Loucy (cell line): ENCODE data around the gene ZNF544.
A peak's percentile ranks its signal among the peaks of the same experiment; 100 is the strongest.

Source experiments
- H2AFZ ChIP-seq: fragments of 200-600 bp; sonication (generic); 2 replicates; pipeline ENCODE4 v1.6.0; 2016; ENCODE audit warnings: antibody characterized with exemption, mild to moderate bottlenecking, low read length, moderate library complexity
- H3F3A ChIP-seq: fragments of 200-600 bp; 2 replicates; pipeline ENCODE4 v1.6.0; 2016; ENCODE audit warnings: antibody characterized with exemption, low read depth, mild to moderate bottlenecking
- H3K27me3 ChIP-seq: fragments of 200-600 bp; sonication (generic); 2 replicates; pipeline ENCODE4 v1.6.1; 2014; ENCODE audit warnings: low read length, mild to moderate bottlenecking; ENCODE audit not compliant: insufficient read depth, poor library complexity, severe bottlenecking
- H3K36me3 ChIP-seq: fragments of 200-600 bp; sonication (generic); 2 replicates; pipeline ENCODE4 v1.6.1; 2016; ENCODE audit warnings: low read length; ENCODE audit not compliant: insufficient read depth
- H3K4me1 ChIP-seq: fragments of 200-600 bp; sonication (generic); 2 replicates; pipeline ENCODE4 v1.5.1; 2014; ENCODE audit warnings: low read length, mild to moderate bottlenecking; ENCODE audit not compliant: insufficient read depth, poor library complexity, severe bottlenecking
- H3K4me2 ChIP-seq: fragments of 200-600 bp; sonication (generic); 2 replicates; pipeline ENCODE4 v1.6.0; 2014; ENCODE audit warnings: antibody characterized with exemption, low read length, low read depth, mild to moderate bottlenecking; ENCODE audit not compliant: poor library complexity, severe bottlenecking
- H3K4me3 ChIP-seq: fragments of 200-600 bp; sonication (generic); 2 replicates; pipeline ENCODE4 v1.5.1; 2014; ENCODE audit warnings: low read length, mild to moderate bottlenecking, mixed read lengths; ENCODE audit not compliant: poor library complexity, severe bottlenecking
- H3K79me2 ChIP-seq: fragments of 200-600 bp; sonication (generic); 2 replicates; pipeline ENCODE4 v1.6.1; 2014; ENCODE audit warnings: low read length; ENCODE audit not compliant: insufficient read depth
- H3K9ac ChIP-seq: fragments of 200-600 bp; sonication (generic); 2 replicates; pipeline ENCODE4 v1.6.0; 2014; ENCODE audit warnings: mild to moderate bottlenecking, low read depth, low read length, moderate library complexity; ENCODE audit not compliant: poor library complexity, severe bottlenecking
- H3K9me2 ChIP-seq: fragments of 200-600 bp; sonication (generic); replicated peaks from 2 replicates; pipeline ENCODE4 v1.6.1; 2016; ENCODE audit warnings: low read depth, low read length, mixed read lengths
- H3K9me3 ChIP-seq: fragments of 200-600 bp; sonication (generic); 2 replicates; pipeline ENCODE4 v1.6.1; 2014; ENCODE audit warnings: mild to moderate bottlenecking, antibody characterized with exemption, low read length, low read depth; ENCODE audit not compliant: insufficient read depth
- H4K20me1 ChIP-seq: fragments of 200-600 bp; sonication (generic); 2 replicates; pipeline ENCODE4 v1.6.0; 2014; ENCODE audit warnings: antibody characterized with exemption, low read length, mild to moderate bottlenecking; ENCODE audit not compliant: insufficient read depth, poor library complexity, severe bottlenecking
- CTCF ChIP-seq: fragments of 200-600 bp; sonication (generic); conservative IDR thresholded peaks from 2 replicates; pipeline ENCODE4 v1.5.1; 2014; ENCODE audit warnings: mild to moderate bottlenecking, antibody characterized with exemption, low read length
- EZH2phosphoT487 ChIP-seq: fragments of 200-600 bp; IDR thresholded peaks from 2 replicates; pipeline ENCODE4 v1.6.1; 2018; ENCODE audit warnings: antibody characterized with exemption, mild to moderate bottlenecking, moderate library complexity, borderline replicate concordance

The ZNF544 gene

GRCh38 chr19:58182989-58183816 is 45.5 kb upstream of the ZNF544 start, which contains the start of gene ZNF274:
TSS of gene ZNF274 (plus strand) at chr19:58183061. CDS start at chr19:58183966, 905 bp downstream.
- H3K79me2 ChIP-seq = peaks cover 29% of the 10 kb centered on the region
- peak within 1 kb of the TSS; percentile 91 for H3K4me2 ChIP-seq
- peaks cover 7% of the 10 kb centered on the region for H3K4me1 ChIP-seq
- TF ChIP-seq CTCF (no peak), EZH2phosphoT487 (no peak)
- no peaks in the 10 kb centered on the region for H3K27me3 ChIP-seq
- H3K9me2 ChIP-seq = no peaks in the 10 kb centered on the region
- H2AFZ ChIP-seq = peak within 1 kb of the TSS; percentile 78
- H3K36me3 ChIP-seq = peaks cover 23% of the 10 kb centered on the region; the same call in 1 of the 2 replicates
- peak within 1 kb of the TSS; percentile 96 for H3K4me3 ChIP-seq
- peaks cover 5% of the 10 kb centered on the region; the same call in 1 of the 2 replicates for H3F3A ChIP-seq
- H3K9ac ChIP-seq = peak within 1 kb of the TSS; percentile 96
- peaks cover 19% of the 10 kb centered on the region; the same call in 1 of the 2 replicates for H3K9me3 ChIP-seq
- no peaks in the 10 kb centered on the region for H4K20me1 ChIP-seq

- TF ChIP-seq EZH2phosphoT487 = no peak
- no peak for TF ChIP-seq CTCF
- H3K4me3 ChIP-seq = peak overlapping the region; percentile 96
- H3K79me2 ChIP-seq = peaks cover 29% of the 10 kb centered on the region
- H3F3A ChIP-seq = peaks cover 5% of the 10 kb centered on the region; the same call in 1 of the 2 replicates
- H3K9ac ChIP-seq = peak overlapping the region; percentile 96
- no peaks in the 10 kb centered on the region for H4K20me1 ChIP-seq
- peaks cover 19% of the 10 kb centered on the region; the same call in 1 of the 2 replicates for H3K9me3 ChIP-seq
- H2AFZ ChIP-seq = peak overlapping the region; percentile 78
- H3K9me2 ChIP-seq = no peaks in the 10 kb centered on the region
- no peaks in the 10 kb centered on the region for H3K27me3 ChIP-seq
- H3K36me3 ChIP-seq = peaks cover 23% of the 10 kb centered on the region; the same call in 1 of the 2 replicates
- peak overlapping the region; percentile 80 for H3K4me2 ChIP-seq
- peaks cover 7% of the 10 kb centered on the region for H3K4me1 ChIP-seq
Measured at GRCh38 chr19:58183817-58184215, 44.9 kb upstream of the ZNF544 start.

GRCh38 chr19:58196901-58197616 is 31.7 kb upstream of the ZNF544 start:
- H3F3A ChIP-seq = no peaks in the 10 kb centered on the region
- no peak overlapping the region for H3K4me2 ChIP-seq
- no peak for TF ChIP-seq CTCF
- no peak for TF ChIP-seq EZH2phosphoT487
- no peak overlapping the region for H3K4me3 ChIP-seq
- H3K9ac ChIP-seq = no peak overlapping the region
- H3K9me3 ChIP-seq = peaks cover 75% of the 10 kb centered on the region
- H2AFZ ChIP-seq = no peak overlapping the region
- H3K36me3 ChIP-seq = peaks cover 45% of the 10 kb centered on the region
- H3K79me2 ChIP-seq = no peaks in the 10 kb centered on the region
- H4K20me1 ChIP-seq = no peaks in the 10 kb centered on the region
- no peaks in the 10 kb centered on the region for H3K9me2 ChIP-seq
- peaks cover 3% of the 10 kb centered on the region for H3K27me3 ChIP-seq
- no peaks in the 10 kb centered on the region for H3K4me1 ChIP-seq
